Immature natural killer cell (primary cell): ENCODE data around the gene CDKN1A. TPM values are rescaled to one million over a fixed set of nuclear protein-coding genes. Genes with fewer than 3 reads are reported as not detected.

Experiments used
- DNase-seq, 3 donors: peaks; one replicate each; pipeline ENCODE4 v3.0.0; 2022; ENCODE audit warnings: mixed read lengths in 1 of 3
- H3K27ac Mint-ChIP-seq, 6 donors: one replicate each; pipeline ENCODE4 v1.8.0; 2020; ENCODE audit warnings: mixed read lengths in 6 of 6, mild to moderate bottlenecking in 5 of 6, inconsistent platforms in 4 of 6, moderate library complexity in 3 of 6
- H3K27me3 Mint-ChIP-seq, 3 donors: one replicate each; pipeline ENCODE4 v1.8.0; 2020 to 2021; ENCODE audit warnings: low read depth in 3 of 3, mild to moderate bottlenecking in 3 of 3, mixed read lengths in 3 of 3, moderate library complexity in 3 of 3, inconsistent platforms in 1 of 3
- H3K36me3 Mint-ChIP-seq, 3 donors: one replicate each; pipeline ENCODE4 v1.8.0; 2020; ENCODE audit warnings: mixed read lengths in 3 of 3, inconsistent platforms in 2 of 3, mild to moderate bottlenecking in 2 of 3
- H3K4me1 Mint-ChIP-seq, 2 donors: one replicate each; pipeline ENCODE4 v1.8.0; 2020; ENCODE audit warnings: inconsistent platforms in 2 of 2, mild to moderate bottlenecking in 2 of 2, mixed read lengths in 2 of 2, moderate library complexity in 1 of 2
- H3K4me3 Mint-ChIP-seq, 5 donors: one replicate each; pipeline ENCODE4 v1.8.0; 2020; ENCODE audit warnings: mild to moderate bottlenecking in 5 of 5, mixed read lengths in 5 of 5, inconsistent platforms in 3 of 5, moderate library complexity in 3 of 5
- H3K9me3 Mint-ChIP-seq, 6 donors: one replicate each; pipeline ENCODE4 v1.8.0; 2020; ENCODE audit warnings: mild to moderate bottlenecking in 6 of 6, mixed read lengths in 6 of 6, inconsistent platforms in 4 of 6, moderate library complexity in 3 of 6
- polyA plus RNA-seq, 3 donors: library from polyadenylated mRNA; unstranded; fragments of 300-500 nt; fragmentation: Illumina TruSeq; gene quantifications; one replicate each; pipeline ENCODE4 v1.2.3, GENCODE V29; 2021

CDKN1A gene
- polyA plus RNA-seq, 3 donors from 2014 or later: 3.3 to 13.6 (median 7.0) TPM

DNA sequence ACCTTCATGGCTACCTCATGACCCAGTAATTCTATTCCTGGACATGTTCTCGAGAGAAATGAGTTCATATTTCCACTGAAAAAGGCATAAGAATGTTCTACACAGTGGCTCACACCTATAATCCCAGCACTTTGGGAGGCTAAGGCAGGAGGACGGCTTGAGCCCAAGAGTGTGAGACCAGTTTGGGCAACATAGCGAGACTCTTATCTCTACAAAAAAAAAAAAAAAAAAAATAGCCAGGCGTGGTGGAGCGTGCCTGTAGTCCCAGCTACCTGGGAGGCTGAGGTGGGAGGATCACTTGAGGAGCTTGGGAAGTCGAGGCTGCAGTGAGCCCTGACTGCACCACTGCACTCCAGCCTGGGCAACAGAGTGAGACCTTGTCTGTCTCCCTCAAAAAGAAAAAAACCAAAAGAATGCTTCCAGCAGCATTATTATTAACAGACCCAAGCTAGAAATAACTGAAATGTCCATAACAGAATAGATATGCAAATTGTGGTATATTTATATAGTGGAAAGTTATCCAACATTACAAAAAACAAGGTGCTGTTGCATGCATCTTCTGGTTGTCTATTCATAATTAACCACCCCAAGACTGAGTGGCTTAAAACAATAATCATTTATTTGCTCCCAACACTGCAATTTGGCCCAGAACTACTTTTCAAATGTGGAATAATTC, 9.7 kb downstream of the CDKN1A start:
- Mint-ChIP-seq H3K36me3 (no peaks in the 10 kb centered on the region), H3K27me3 (peaks cover 0 to 4% (median 0%) of the 10 kb centered on the region in 3 donors), H3K27ac (no peak overlapping the region), H3K4me1 (peaks cover 14 to 19% of the 10 kb centered on the region in 2 donors), H3K9me3 (no peaks in the 10 kb centered on the region), H3K4me3 (no peak overlapping the region)
- no peak for DNase-seq

DNA sequence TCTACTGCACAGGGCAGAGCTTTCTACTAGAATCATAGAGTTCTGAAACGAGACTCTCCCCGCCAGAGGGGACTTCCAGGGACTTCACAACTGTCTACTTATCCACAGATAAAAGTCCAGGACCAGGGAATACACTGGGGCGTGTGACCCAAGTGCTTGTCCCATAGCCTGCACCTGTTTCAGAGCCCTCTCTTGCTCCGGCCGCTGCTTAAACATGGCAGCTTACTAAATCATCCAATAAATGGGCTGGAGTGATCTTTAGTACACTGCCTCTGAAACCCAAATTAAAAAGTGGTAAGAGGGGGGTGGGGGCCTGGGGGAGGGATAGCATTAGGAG, 10.2 kb downstream of the CDKN1A start:
- no peak overlapping the region for H3K4me3 Mint-ChIP-seq
- H3K27ac Mint-ChIP-seq: no peak overlapping the region
- no peaks in the 10 kb centered on the region for H3K36me3 Mint-ChIP-seq
- DNase-seq: no peak
- H3K27me3 Mint-ChIP-seq: peaks cover 0 to 2% (median under 1%) of the 10 kb centered on the region in 3 donors
- H3K4me1 Mint-ChIP-seq: peaks cover 19 to 23% of the 10 kb centered on the region in 2 donors
- H3K9me3 Mint-ChIP-seq: no peaks in the 10 kb centered on the region

DNA sequence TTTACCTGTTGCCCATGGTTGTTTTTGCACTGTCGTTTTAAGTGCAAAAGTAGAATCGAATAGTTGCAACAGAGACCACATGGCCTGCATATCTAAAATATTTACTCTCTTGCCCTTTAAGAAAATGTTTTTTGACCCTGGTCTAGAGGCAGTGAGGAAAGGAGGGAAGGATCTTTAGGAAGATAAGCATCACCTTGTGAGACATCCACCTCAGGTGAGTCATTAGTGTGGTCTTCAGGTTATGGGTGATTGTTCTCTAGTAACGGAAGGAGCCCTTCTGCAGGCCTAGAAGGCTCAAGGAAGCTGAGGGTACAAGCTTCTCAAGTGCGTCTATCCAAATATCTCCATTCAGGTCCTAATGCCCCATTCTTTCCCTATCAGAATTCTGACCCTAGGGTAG, 12.5 kb downstream of the CDKN1A start:
- no peak for DNase-seq
- Mint-ChIP-seq H3K9me3 (no peaks in the 10 kb centered on the region), H3K27ac (no peak overlapping the region), H3K27me3 (peaks cover 0 to 2% (median 0%) of the 10 kb centered on the region in 3 donors), H3K4me1 (peaks cover 20 to 23% of the 10 kb centered on the region in 2 donors), H3K36me3 (no peaks in the 10 kb centered on the region), H3K4me3 (no peak overlapping the region)

- no peak for DNase-seq
- Mint-ChIP-seq H3K36me3 (no peaks in the 10 kb centered on the region), H3K4me1 (peaks cover 20 to 23% of the 10 kb centered on the region in 2 donors), H3K9me3 (no peaks in the 10 kb centered on the region), H3K27me3 (peaks cover 0 to 2% (median 0%) of the 10 kb centered on the region in 3 donors), H3K4me3 (no peak overlapping the region), H3K27ac (peak overlapping the region in 3 of 6 donors; percentile 19 to 44 (median 22))
These were observed 13.1 kb downstream of the CDKN1A start for GRCh38 chr6:36691612-36692011.

GRCh38 chr6:36692220-36692619, 13.7 kb downstream of the CDKN1A start:
- peak overlapping the region in 2 of 5 donors; percentile 32 to 39 for H3K4me3 Mint-ChIP-seq
- DNase-seq: peak in 2 of 3 donors; percentile 17 to 28
- peaks cover 0 to 4% (median 0%) of the 10 kb centered on the region in 3 donors for H3K27me3 Mint-ChIP-seq
- H3K27ac Mint-ChIP-seq: peak overlapping the region in 4 of 6 donors; percentile 18 to 75 (median 56)
- no peaks in the 10 kb centered on the region for H3K36me3 Mint-ChIP-seq
- H3K4me1 Mint-ChIP-seq: peaks cover 20 to 23% of the 10 kb centered on the region in 2 donors
- H3K9me3 Mint-ChIP-seq: no peaks in the 10 kb centered on the region

GRCh38 chr6:36692861-36693702, 14.6 kb downstream of the CDKN1A start:
- no peak overlapping the region for H3K4me3 Mint-ChIP-seq

GRCh38 chr6:36694616-36695015, 16.1 kb downstream of the CDKN1A start:
- H3K36me3 Mint-ChIP-seq: peaks cover 0 to 5% (median 0%) of the 10 kb centered on the region in 3 donors

More at GRCh38 chr6:36692861-36693702, 14.6 kb downstream of the CDKN1A start:
- Mint-ChIP-seq H3K27ac (peak overlapping the region in 3 of 6 donors; percentile 68 to 86 (median 71)), H3K27me3 (peaks cover 0 to 5% (median 0%) of the 10 kb centered on the region in 3 donors), H3K36me3 (no peaks in the 10 kb centered on the region), H3K4me1 (peaks cover 20 to 23% of the 10 kb centered on the region in 2 donors), H3K9me3 (no peaks in the 10 kb centered on the region)
- no peak for DNase-seq

GRCh38 chr6:36695414-36695813, 16.9 kb downstream of the CDKN1A start:
- H3K4me3 Mint-ChIP-seq: no peak overlapping the region
- peaks cover 20 to 23% of the 10 kb centered on the region in 2 donors for H3K4me1 Mint-ChIP-seq

More at GRCh38 chr6:36694616-36695015, 16.1 kb downstream of the CDKN1A start:
- Mint-ChIP-seq H3K9me3 (no peaks in the 10 kb centered on the region), H3K27me3 (peaks cover 0 to 5% (median 0%) of the 10 kb centered on the region in 3 donors), H3K4me3 (no peak overlapping the region), H3K4me1 (peaks cover 20 to 23% of the 10 kb centered on the region in 2 donors), H3K27ac (no peak overlapping the region)
- no peak for DNase-seq

GRCh38 chr6:36697481-36697903, 19.0 kb downstream of the CDKN1A start, which contains the start of gene RAB44:
RAB44 (plus strand) TSS chr6:36697826; CDS start chr6:36704236, 6,410 bp downstream.
- Mint-ChIP-seq H3K4me3 (no peak within 1 kb of the TSS), H3K27me3 (peaks cover 0 to 5% (median 2%) of the 10 kb centered on the region in 3 donors), H3K27ac (peak within 1 kb of the TSS in 1 of 6 donors; percentile 23), H3K4me1 (peaks cover 11% of the 10 kb centered on the region in 2 donors), H3K9me3 (no peaks in the 10 kb centered on the region), H3K36me3 (peaks cover 0 to 5% (median 0%) of the 10 kb centered on the region in 3 donors)
- DNase-seq: no peak

More at GRCh38 chr6:36695414-36695813, 16.9 kb downstream of the CDKN1A start:
- Mint-ChIP-seq H3K36me3 (peaks cover 0 to 5% (median 0%) of the 10 kb centered on the region in 3 donors), H3K27ac (no peak overlapping the region), H3K9me3 (no peaks in the 10 kb centered on the region), H3K27me3 (peaks cover 0 to 5% (median 0%) of the 10 kb centered on the region in 3 donors)
- no peak for DNase-seq

GRCh38 chr6:36698196-36698595, 19.7 kb downstream of the CDKN1A start:
- H3K9me3 Mint-ChIP-seq: no peaks in the 10 kb centered on the region
- H3K4me1 Mint-ChIP-seq: peaks cover 4 to 6% of the 10 kb centered on the region in 2 donors
- no peak overlapping the region for H3K27ac Mint-ChIP-seq
- peaks cover 0 to 5% (median 2%) of the 10 kb centered on the region in 3 donors for H3K27me3 Mint-ChIP-seq
- no peak for DNase-seq
- H3K4me3 Mint-ChIP-seq: no peak overlapping the region
- H3K36me3 Mint-ChIP-seq: peaks cover 0 to 5% (median 0%) of the 10 kb centered on the region in 3 donors

DNA sequence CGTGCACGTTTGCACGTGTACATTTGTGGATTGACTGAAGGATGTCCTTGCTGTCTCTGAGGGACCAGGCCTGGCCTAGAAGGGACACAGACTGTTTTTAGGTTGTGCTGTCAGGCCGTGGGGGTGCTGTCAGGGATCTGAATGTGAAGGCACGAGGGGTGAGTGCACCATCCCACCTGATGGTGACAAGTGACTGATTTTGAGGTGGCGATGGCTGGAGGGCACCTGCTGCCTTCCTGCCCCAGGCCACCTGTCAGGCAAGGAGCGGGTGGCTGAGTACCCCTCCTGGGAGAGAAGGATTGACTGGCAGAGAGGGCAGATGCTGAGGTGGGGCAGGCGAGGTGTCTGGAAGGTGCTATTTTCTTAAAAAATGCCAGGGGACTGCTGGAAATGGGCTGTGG, 20.4 kb downstream of the CDKN1A start:
- Mint-ChIP-seq H3K9me3 (no peaks in the 10 kb centered on the region), H3K27ac (no peak overlapping the region), H3K4me1 (no peaks in the 10 kb centered on the region), H3K27me3 (peaks cover 0 to 3% (median 2%) of the 10 kb centered on the region in 3 donors), H3K36me3 (peaks cover 0 to 5% (median 0%) of the 10 kb centered on the region in 3 donors), H3K4me3 (no peak overlapping the region)
- no peak for DNase-seq

GRCh38 chr6:36699348-36699747, 20.8 kb downstream of the CDKN1A start:
- no peaks in the 10 kb centered on the region for H3K4me1 Mint-ChIP-seq
- peaks cover 0 to 5% (median 0%) of the 10 kb centered on the region in 3 donors for H3K36me3 Mint-ChIP-seq
- no peaks in the 10 kb centered on the region for H3K9me3 Mint-ChIP-seq
- H3K27me3 Mint-ChIP-seq: peaks cover 0 to 3% (median 2%) of the 10 kb centered on the region in 3 donors
- DNase-seq: no peak
- no peak overlapping the region for H3K4me3 Mint-ChIP-seq
- no peak overlapping the region for H3K27ac Mint-ChIP-seq

DNA sequence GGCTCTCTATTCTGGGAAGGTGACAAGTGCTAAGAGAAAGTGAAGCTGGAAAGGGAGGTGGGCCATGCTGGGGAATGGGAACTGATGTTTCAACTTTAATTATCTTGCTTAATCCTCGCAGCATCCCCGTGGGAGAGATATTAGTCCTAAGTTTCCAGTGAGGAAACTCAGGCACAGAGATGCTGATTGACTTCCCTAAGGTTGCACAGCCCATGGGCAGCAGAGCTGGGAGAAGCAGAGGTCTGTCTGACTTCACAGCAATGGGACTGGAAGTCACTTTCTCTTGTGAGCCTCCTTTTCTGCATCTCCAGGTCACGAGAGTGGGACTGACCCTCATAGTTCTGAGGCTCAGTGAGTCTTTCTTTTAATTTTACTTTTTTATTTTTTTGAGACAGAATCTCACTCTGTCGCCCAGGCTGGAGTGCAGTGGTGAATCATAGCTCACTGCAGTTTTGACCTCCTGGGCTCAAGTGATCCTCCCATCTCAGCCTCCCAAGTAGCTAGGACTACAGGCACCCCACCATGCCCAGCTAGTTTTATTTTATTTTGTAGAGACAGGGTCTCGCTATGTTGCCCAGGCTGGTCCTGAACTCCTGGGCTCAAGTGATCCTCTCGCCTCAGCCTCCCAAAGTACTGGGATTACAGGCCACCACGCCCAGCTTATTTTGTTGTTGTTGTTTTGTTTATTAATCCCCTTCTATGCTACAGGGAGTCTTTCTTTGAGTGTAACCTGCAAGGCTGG, 21.7 kb downstream of the CDKN1A start:
- no peak overlapping the region for H3K4me3 Mint-ChIP-seq
- H3K36me3 Mint-ChIP-seq: peaks cover 0 to 5% (median 0%) of the 10 kb centered on the region in 3 donors
- no peaks in the 10 kb centered on the region for H3K9me3 Mint-ChIP-seq
- peak overlapping the region in 1 of 6 donors; percentile 2 for H3K27ac Mint-ChIP-seq
- no peak for DNase-seq
- H3K4me1 Mint-ChIP-seq: no peaks in the 10 kb centered on the region
- H3K27me3 Mint-ChIP-seq: peaks cover 0 to 3% (median 2%) of the 10 kb centered on the region in 3 donors
